Vagina (tissue), 2 donors: ENCODE measurements around the gene ACAN. TPM values are rescaled to one million over a fixed set of nuclear protein-coding genes. Genes with fewer than 3 reads are reported as not detected.

Experiments
- DNase-seq, 2 donors: peaks; one replicate each; pipeline ENCODE4 v3.0.0-alpha.2; 2017; ENCODE audit errors: extremely low spot score in 2 of 2
- H3K27ac ChIP-seq: fragments of 200-600 bp; sonication (generic); one replicate; pipeline ENCODE4 v1.5.1; 2019
- H3K27me3 ChIP-seq: fragments of 200-600 bp; sonication (generic); one replicate; pipeline ENCODE4 v1.5.1; 2019
- H3K36me3 ChIP-seq, 2 donors: fragments of 200-600 bp; sonication (generic); one replicate each; pipeline ENCODE4 v1.5.1; 2017 to 2019
- H3K4me1 ChIP-seq: fragments of 200-600 bp; sonication (generic); one replicate; pipeline ENCODE4 v1.5.1; 2019
- H3K4me3 ChIP-seq, 2 donors: fragments of 200-600 bp; sonication (generic); 1 replicate in 1 of 2; 2 replicates in 1 of 2; pipeline ENCODE4 v1.5.1; 2016 to 2019
- H3K9me3 ChIP-seq: fragments of 200-600 bp; sonication (generic); one replicate; pipeline ENCODE4 v1.5.1; 2019
- POLR2A ChIP-seq, 2 donors: fragments of 450-650 bp; IDR thresholded peaks; one replicate each; pipeline ENCODE4 v1.6.1; 2017; ENCODE audit warnings: antibody characterized with exemption in 2 of 2, mild to moderate bottlenecking in 2 of 2, moderate library complexity in 2 of 2
- POLR2AphosphoS5 ChIP-seq, 2 donors: sonication (generic); formaldehyde crosslinking; IDR thresholded peaks; one replicate each; pipeline ENCODE4 v1.9.0; 2017; ENCODE audit warnings: antibody characterized with exemption in 2 of 2, mild to moderate bottlenecking in 2 of 2, low read depth in 1 of 2; ENCODE audit not compliant: insufficient read depth in 1 of 2
- intact Hi-C: fragments of 100-400 bp; cut with DNase I; formaldehyde crosslinking; loops from one replicate; pipeline ENCODE4 v1.15.1; 2023
- total RNA-seq: library from RNA; depleted of rRNA; stranded (reverse); fragments of >200 nt; gene quantifications from one replicate; pipeline ENCODE4 v1.2.3, GENCODE V29; 2016
- TF ChIP-seq, protein P1 (sequence below), 3 experiments: fragments of 450-650 bp in 2 of 3; fragments of 200-600 bp in 1 of 3; sonication (generic) in 1 of 3; IDR thresholded peaks; one replicate each; pipeline ENCODE4 v1.5.1; 2017 to 2019; ENCODE audit warnings: antibody characterized with exemption in 3 of 3, mild to moderate bottlenecking in 2 of 3, moderate library complexity in 2 of 3

The ACAN gene
- total RNA-seq, 1 donor from 2014 or later = 2.0 TPM

DNA sequence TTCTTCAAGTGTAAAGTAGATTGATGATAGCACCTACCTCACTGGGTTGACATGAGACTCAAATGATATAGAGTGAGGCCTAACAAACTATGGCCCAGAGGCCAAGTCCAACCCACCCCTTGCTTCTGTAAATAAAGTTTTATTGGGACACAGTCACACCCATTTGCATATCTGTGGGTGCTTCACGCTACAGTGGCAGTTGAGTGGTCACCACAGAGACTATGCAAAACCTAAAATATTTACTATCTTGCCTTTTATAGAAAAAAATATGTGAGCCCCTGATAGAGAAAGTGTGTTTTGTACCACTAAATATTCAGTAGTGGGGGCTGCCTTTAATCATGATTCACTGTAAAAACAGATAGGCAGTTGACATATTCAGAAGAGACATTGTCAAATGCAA is 38.0 kb downstream of the ACAN start:
- H3K4me3 ChIP-seq = no peak overlapping the region
- no peaks in the 10 kb centered on the region for H3K27me3 ChIP-seq
- no peaks in the 10 kb centered on the region for H3K36me3 ChIP-seq
- no peak overlapping the region for H3K27ac ChIP-seq
- DNase-seq = no peak
- no peaks in the 10 kb centered on the region for H3K9me3 ChIP-seq
- no peaks in the 10 kb centered on the region for H3K4me1 ChIP-seq
- TF ChIP-seq, protein P1, sequence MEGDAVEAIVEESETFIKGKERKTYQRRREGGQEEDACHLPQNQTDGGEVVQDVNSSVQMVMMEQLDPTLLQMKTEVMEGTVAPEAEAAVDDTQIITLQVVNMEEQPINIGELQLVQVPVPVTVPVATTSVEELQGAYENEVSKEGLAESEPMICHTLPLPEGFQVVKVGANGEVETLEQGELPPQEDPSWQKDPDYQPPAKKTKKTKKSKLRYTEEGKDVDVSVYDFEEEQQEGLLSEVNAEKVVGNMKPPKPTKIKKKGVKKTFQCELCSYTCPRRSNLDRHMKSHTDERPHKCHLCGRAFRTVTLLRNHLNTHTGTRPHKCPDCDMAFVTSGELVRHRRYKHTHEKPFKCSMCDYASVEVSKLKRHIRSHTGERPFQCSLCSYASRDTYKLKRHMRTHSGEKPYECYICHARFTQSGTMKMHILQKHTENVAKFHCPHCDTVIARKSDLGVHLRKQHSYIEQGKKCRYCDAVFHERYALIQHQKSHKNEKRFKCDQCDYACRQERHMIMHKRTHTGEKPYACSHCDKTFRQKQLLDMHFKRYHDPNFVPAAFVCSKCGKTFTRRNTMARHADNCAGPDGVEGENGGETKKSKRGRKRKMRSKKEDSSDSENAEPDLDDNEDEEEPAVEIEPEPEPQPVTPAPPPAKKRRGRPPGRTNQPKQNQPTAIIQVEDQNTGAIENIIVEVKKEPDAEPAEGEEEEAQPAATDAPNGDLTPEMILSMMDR (IDR thresholded peaks at IDR 0.05) = no peak
- TF ChIP-seq POLR2A (IDR thresholded peaks at IDR 0.05) = no peak
- no peak for TF ChIP-seq POLR2AphosphoS5 (IDR thresholded peaks at IDR 0.05; ENCODE audit: insufficient read depth in 1 of 2, low read depth in 1 of 2)
- intact Hi-C loops = no loop called here

DNA sequence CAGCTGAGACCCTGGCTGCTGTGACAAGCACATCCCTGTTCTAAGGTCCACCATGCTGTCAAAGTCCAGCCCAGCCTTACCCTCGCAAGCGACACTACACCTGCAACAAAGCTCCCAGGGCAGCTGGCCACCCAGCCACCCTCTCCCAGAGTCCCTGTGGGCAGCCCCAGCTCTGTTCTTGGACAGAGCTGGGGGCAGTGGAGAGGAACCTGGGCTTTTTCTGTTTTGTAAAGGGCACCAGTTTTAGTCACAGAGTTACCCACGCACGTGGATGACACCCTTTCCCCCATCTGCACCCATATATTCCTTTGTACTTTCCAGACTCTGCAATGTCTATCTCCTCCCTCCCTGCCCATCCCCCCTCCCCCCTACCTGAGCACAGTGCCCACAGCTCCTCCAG is 38.9 kb downstream of the ACAN start:
- no peak overlapping the region for H3K4me3 ChIP-seq
- H3K27ac ChIP-seq = no peak overlapping the region
- no peaks in the 10 kb centered on the region for H3K27me3 ChIP-seq
- no peaks in the 10 kb centered on the region for H3K4me1 ChIP-seq
- intact Hi-C loops = no loop called here
- no peaks in the 10 kb centered on the region for H3K36me3 ChIP-seq
- DNase-seq = no peak
- no peaks in the 10 kb centered on the region for H3K9me3 ChIP-seq
- TF ChIP-seq, protein P1 (IDR thresholded peaks at IDR 0.05) = no peak
- TF ChIP-seq POLR2AphosphoS5 (IDR thresholded peaks at IDR 0.05; ENCODE audit: insufficient read depth in 1 of 2, low read depth in 1 of 2) = no peak
- TF ChIP-seq POLR2A (IDR thresholded peaks at IDR 0.05) = no peak

- TF ChIP-seq POLR2A (IDR thresholded peaks at IDR 0.05) (no peak), POLR2AphosphoS5 (IDR thresholded peaks at IDR 0.05; ENCODE audit: insufficient read depth in 1 of 2, low read depth in 1 of 2) (no peak)
- TF ChIP-seq, protein P1 (IDR thresholded peaks at IDR 0.05) = no peak
- DNase-seq = no peak
- H3K9me3 ChIP-seq = no peaks in the 10 kb centered on the region
- H3K27ac ChIP-seq = no peak overlapping the region
- no peaks in the 10 kb centered on the region for H3K4me1 ChIP-seq
- no peaks in the 10 kb centered on the region for H3K27me3 ChIP-seq
- H3K4me3 ChIP-seq = no peak overlapping the region
- intact Hi-C loops = no loop called here
- H3K36me3 ChIP-seq = no peaks in the 10 kb centered on the region
These were observed 40.1 kb downstream of the ACAN start for GRCh38 chr15:88843334-88843733.

GRCh38 chr15:88844749-88845386 is 41.6 kb downstream of the ACAN start:
- no peaks in the 10 kb centered on the region for H3K36me3 ChIP-seq
- H3K27me3 ChIP-seq = no peaks in the 10 kb centered on the region
- H3K4me1 ChIP-seq = no peaks in the 10 kb centered on the region
- H3K27ac ChIP-seq = no peak overlapping the region
- H3K4me3 ChIP-seq = no peak overlapping the region
- H3K9me3 ChIP-seq = no peaks in the 10 kb centered on the region
- TF ChIP-seq POLR2AphosphoS5 (IDR thresholded peaks at IDR 0.05; ENCODE audit: insufficient read depth in 1 of 2, low read depth in 1 of 2) = no peak
- no peak for TF ChIP-seq POLR2A (IDR thresholded peaks at IDR 0.05)
- TF ChIP-seq, protein P1 (IDR thresholded peaks at IDR 0.05) = no peak
- DNase-seq = no peak
- intact Hi-C loops = no loop called here

- no peak for DNase-seq
- Histone ChIP-seq H3K4me3 (no peak overlapping the region), H3K36me3 (no peaks in the 10 kb centered on the region), H3K27me3 (no peaks in the 10 kb centered on the region), H3K27ac (no peak overlapping the region), H3K4me1 (no peaks in the 10 kb centered on the region), H3K9me3 (no peaks in the 10 kb centered on the region)
- intact Hi-C loops = no loop called here
- no peak for TF ChIP-seq POLR2A (IDR thresholded peaks at IDR 0.05)
- TF ChIP-seq, protein P1 (IDR thresholded peaks at IDR 0.05) = no peak
- TF ChIP-seq POLR2AphosphoS5 (IDR thresholded peaks at IDR 0.05; ENCODE audit: insufficient read depth in 1 of 2, low read depth in 1 of 2) = no peak
These were observed 42.4 kb downstream of the ACAN start for GRCh38 chr15:88845616-88846015.
